ENCODE data around the gene PLCH2.

The PLCH2 gene

GRCh38 chr1:2488688-2489087, 12.6 kb downstream of the PLCH2 start:
- Histone ChIP-seq H3K4me2 (no peak overlapping the region), H3K4me3 (no peak overlapping the region), H3K27me3 (peaks cover 0 to 16% (median 2%) of the 10 kb centered on the region in 11 experiments; a peak in 11 of 22 replicates), H3K36me3 (no peaks in the 10 kb centered on the region), H4K20me1 (peaks cover 0 to 49% (median 4%) of the 10 kb centered on the region in 11 experiments; a peak in 10 of 22 replicates), H3K9ac (no peak overlapping the region), H3K4me1 (peaks cover 0 to 18% (median 15%) of the 10 kb centered on the region in 10 experiments; a peak in 15 of 20 replicates), H3K27ac (no peak overlapping the region), H3K9me3 (replicated peaks in 1 of 11) (peaks cover 11 to 18% (median 14%) of the 10 kb centered on the region in 11 experiments; a peak in 19 of 22 replicates)
- TF ChIP-seq Cebpa-rat (IDR thresholded peaks at IDR 0.05) = no peak

- H3K4me3 ChIP-seq = no peak overlapping the region
- H3K9ac ChIP-seq = no peak overlapping the region
- H3K4me2 ChIP-seq = no peak overlapping the region
Observed at GRCh38 chr1:2489615-2490014, 13.5 kb downstream of the PLCH2 start.

GRCh38 chr1:2492091-2492490, 16.0 kb downstream of the PLCH2 start:
- no peak for TF ChIP-seq Cebpa-rat (IDR thresholded peaks at IDR 0.05)
- H3K4me3 ChIP-seq = no peak overlapping the region
- peaks cover 11 to 52% (median 49%) of the 10 kb centered on the region in 10 experiments for H3K4me1 ChIP-seq
- H3K27me3 ChIP-seq = peaks cover 0 to 50% (median 8%) of the 10 kb centered on the region in 11 experiments; a peak in 12 of 22 replicates
- no peak overlapping the region for H3K27ac ChIP-seq
- H4K20me1 ChIP-seq = peaks cover 0 to 73% (median 30%) of the 10 kb centered on the region in 11 experiments; a peak in 14 of 22 replicates
- peaks cover 11 to 18% (median 14%) of the 10 kb centered on the region in 11 experiments; a peak in 19 of 22 replicates for H3K9me3 ChIP-seq (replicated peaks in 1 of 11)
- peak overlapping the region in 5 of 11 experiments; percentile 82 to 96 (median 90); a peak in 9 of 22 replicates for H3K4me2 ChIP-seq
- H3K36me3 ChIP-seq = no peaks in the 10 kb centered on the region
- H3K9ac ChIP-seq = no peak overlapping the region

More at GRCh38 chr1:2489615-2490014, 13.5 kb downstream of the PLCH2 start:
- Histone ChIP-seq H3K4me1 (peaks cover 0 to 27% (median 25%) of the 10 kb centered on the region in 10 experiments; a peak in 16 of 20 replicates), H3K27ac (no peak overlapping the region), H3K9me3 (replicated peaks in 1 of 11) (peaks cover 11 to 18% (median 14%) of the 10 kb centered on the region in 11 experiments; a peak in 19 of 22 replicates), H3K36me3 (no peaks in the 10 kb centered on the region), H3K27me3 (peaks cover 0 to 26% (median 6%) of the 10 kb centered on the region in 11 experiments; a peak in 11 of 22 replicates), H4K20me1 (peaks cover 0 to 58% (median 6%) of the 10 kb centered on the region in 11 experiments; a peak in 12 of 22 replicates)
- no peak for TF ChIP-seq Cebpa-rat (IDR thresholded peaks at IDR 0.05)

GRCh38 chr1:2493218-2493617, 17.1 kb downstream of the PLCH2 start:
- no peaks in the 10 kb centered on the region for H3K36me3 ChIP-seq
- H3K9ac ChIP-seq = no peak overlapping the region
- TF ChIP-seq Cebpa-rat (IDR thresholded peaks at IDR 0.05) = no peak
- H3K9me3 ChIP-seq (replicated peaks in 1 of 11) = peaks cover 8 to 13% (median 12%) of the 10 kb centered on the region in 11 experiments; a peak in 19 of 22 replicates
- H3K4me3 ChIP-seq = no peak overlapping the region
- H3K27me3 ChIP-seq = peaks cover 0 to 62% (median 8%) of the 10 kb centered on the region in 11 experiments; a peak in 12 of 22 replicates
- H3K4me1 ChIP-seq = peaks cover 12 to 63% (median 61%) of the 10 kb centered on the region in 10 experiments
- H3K27ac ChIP-seq = no peak overlapping the region
- H3K4me2 ChIP-seq = peak overlapping the region in 9 of 11 experiments; percentile 61 to 96 (median 88); a peak in 15 of 22 replicates
- peaks cover 0 to 75% (median 38%) of the 10 kb centered on the region in 11 experiments; a peak in 14 of 22 replicates for H4K20me1 ChIP-seq

- Histone ChIP-seq H3K27ac (no peak overlapping the region), H3K9me3 (replicated peaks in 1 of 11) (peaks cover 2 to 8% (median 6%) of the 10 kb centered on the region in 11 experiments; a peak in 19 of 22 replicates), H3K36me3 (no peaks in the 10 kb centered on the region), H4K20me1 (peaks cover 0 to 77% (median 38%) of the 10 kb centered on the region in 11 experiments; a peak in 14 of 22 replicates), H3K9ac (no peak overlapping the region), H3K4me3 (no peak overlapping the region), H3K27me3 (peaks cover 0 to 62% (median 8%) of the 10 kb centered on the region in 11 experiments; a peak in 12 of 22 replicates), H3K4me1 (peaks cover 13 to 69% (median 66%) of the 10 kb centered on the region in 10 experiments), H3K4me2 (peak overlapping the region in 9 of 11 experiments; percentile 61 to 96 (median 88); a peak in 19 of 22 replicates)
- no peak for TF ChIP-seq Cebpa-rat (IDR thresholded peaks at IDR 0.05)
Observed at GRCh38 chr1:2493691-2494322, 17.7 kb downstream of the PLCH2 start.

GRCh38 chr1:2494323-2494693, 18.2 kb downstream of the PLCH2 start:
- no peaks in the 10 kb centered on the region for H3K36me3 ChIP-seq
- no peak overlapping the region for H3K9ac ChIP-seq
- H4K20me1 ChIP-seq = peaks cover 0 to 81% (median 38%) of the 10 kb centered on the region in 11 experiments; a peak in 14 of 22 replicates
- peak in 7 of 11 experiments; percentile 13 to 77 (median 56); a peak in 7 of 22 replicates for TF ChIP-seq Cebpa-rat (IDR thresholded peaks at IDR 0.05)
- peaks cover 0 to 62% (median 8%) of the 10 kb centered on the region in 11 experiments; a peak in 12 of 22 replicates for H3K27me3 ChIP-seq
- no peak overlapping the region for H3K4me3 ChIP-seq
- H3K27ac ChIP-seq = no peak overlapping the region
- H3K4me1 ChIP-seq = peaks cover 17 to 74% (median 71%) of the 10 kb centered on the region in 10 experiments
- peaks cover 0 to 3% (median under 1%) of the 10 kb centered on the region in 11 experiments; a peak in 14 of 22 replicates for H3K9me3 ChIP-seq (replicated peaks in 1 of 11)
- peak overlapping the region in 9 of 11 experiments; percentile 61 to 96 (median 88); a peak in 19 of 22 replicates for H3K4me2 ChIP-seq

GRCh38 chr1:2495026-2495425, 18.9 kb downstream of the PLCH2 start:
- Histone ChIP-seq H3K9ac (peak overlapping the region in 4 of 11 experiments; percentile 35 to 65 (median 58); a peak in 7 of 22 replicates), H3K4me2 (peak overlapping the region in 9 of 11 experiments; percentile 61 to 96 (median 88); a peak in 17 of 22 replicates), H3K4me1 (peaks cover 23 to 81% (median 78%) of the 10 kb centered on the region in 10 experiments), H3K27ac (peak overlapping the region in 4 of 11 experiments; percentile 13 to 67 (median 44); a peak in 2 of 22 replicates), H3K4me3 (no peak overlapping the region; a peak in 1 of 20 replicates), H3K9me3 (replicated peaks in 1 of 11) (no peaks in the 10 kb centered on the region), H4K20me1 (peaks cover 0 to 81% (median 38%) of the 10 kb centered on the region in 11 experiments; a peak in 14 of 22 replicates), H3K36me3 (no peaks in the 10 kb centered on the region), H3K27me3 (peaks cover 0 to 62% (median 8%) of the 10 kb centered on the region in 11 experiments; a peak in 12 of 22 replicates)
- TF ChIP-seq Cebpa-rat (IDR thresholded peaks at IDR 0.05) = no peak

- Histone ChIP-seq H3K27ac (peak overlapping the region in 4 of 11 experiments; percentile 13 to 67 (median 44); a peak in 6 of 22 replicates), H4K20me1 (peaks cover 0 to 79% (median 38%) of the 10 kb centered on the region in 11 experiments; a peak in 14 of 22 replicates), H3K9ac (peak overlapping the region in 4 of 11 experiments; percentile 35 to 65 (median 58); a peak in 8 of 22 replicates), H3K4me3 (no peak overlapping the region), H3K4me1 (peaks cover 28 to 86% (median 83%) of the 10 kb centered on the region in 10 experiments), H3K9me3 (replicated peaks in 1 of 11) (no peaks in the 10 kb centered on the region), H3K27me3 (peaks cover 0 to 62% (median 8%) of the 10 kb centered on the region in 11 experiments; a peak in 12 of 22 replicates), H3K36me3 (no peaks in the 10 kb centered on the region), H3K4me2 (peak overlapping the region in 9 of 11 experiments; percentile 61 to 96 (median 88); a peak in 18 of 22 replicates)
- TF ChIP-seq Cebpa-rat (IDR thresholded peaks at IDR 0.05) = no peak
Observed at GRCh38 chr1:2495546-2495945, 19.5 kb downstream of the PLCH2 start.

Data from BLaER1 treated with 17β-estradiol and CSF1 and Interleukin-3, amounts not matched to agents 10 nM and 100 nM (cell line).